GM19099 (cell line): ENCODE measurements around the gene HSBP1L1.
A peak's percentile ranks its signal among the peaks of the same experiment; 100 is the strongest.

Experiments
- POLR2A ChIP-seq: IDR thresholded peaks from 3 replicates; pipeline ENCODE4 v1.6.1; 2011; ENCODE audit warnings: low read depth; ENCODE audit not compliant: insufficient read length; ENCODE audit errors: extremely low read depth

HSBP1L1 gene

GRCh38 chr18:79980585-79980984, 16.1 kb downstream of the HSBP1L1 start:
- no peak for TF ChIP-seq POLR2A

- TF ChIP-seq POLR2A = no peak
Observed at GRCh38 chr18:79982736-79983135, 18.3 kb downstream of the HSBP1L1 start.

- no peak for TF ChIP-seq POLR2A
Observed at GRCh38 chr18:79983253-79983652, 18.8 kb downstream of the HSBP1L1 start.

GRCh38 chr18:79983793-79984192, 19.4 kb downstream of the HSBP1L1 start:
- TF ChIP-seq POLR2A = no peak

GRCh38 chr18:79985172-79985571, 20.7 kb downstream of the HSBP1L1 start:
- no peak for TF ChIP-seq POLR2A

- TF ChIP-seq POLR2A = no peak
Observed at GRCh38 chr18:79986726-79987125, 22.3 kb downstream of the HSBP1L1 start.

- TF ChIP-seq POLR2A = no peak
Observed at GRCh38 chr18:79987566-79987965, 23.1 kb downstream of the HSBP1L1 start.

GRCh38 chr18:79988071-79988450, 23.6 kb downstream of the HSBP1L1 start:
- no peak for TF ChIP-seq POLR2A

- TF ChIP-seq POLR2A = peak; percentile 95
Observed at GRCh38 chr18:79988451-79989194, 24.2 kb downstream of the HSBP1L1 start, which contains the start of gene TXNL4A. Gene TXNL4A, minus strand, starts transcription at chr18:79988563. Its CDS starts 171 bp downstream, at chr18:79988392.

- no peak for TF ChIP-seq POLR2A
Observed at GRCh38 chr18:79989195-79989497, 24.7 kb downstream of the HSBP1L1 start.

- TF ChIP-seq POLR2A = no peak
Observed at GRCh38 chr18:79991494-79991893, 27.1 kb downstream of the HSBP1L1 start.

- TF ChIP-seq POLR2A = no peak
Observed at GRCh38 chr18:80000877-80001276, 36.4 kb downstream of the HSBP1L1 start.

- no peak for TF ChIP-seq POLR2A
Observed at GRCh38 chr18:80002468-80002867, 38.0 kb downstream of the HSBP1L1 start.

GRCh38 chr18:80004600-80005342, 40.3 kb downstream of the HSBP1L1 start:
- TF ChIP-seq POLR2A = no peak

GRCh38 chr18:80006724-80007123, 42.3 kb downstream of the HSBP1L1 start:
- no peak for TF ChIP-seq POLR2A

- no peak for TF ChIP-seq POLR2A
Observed at GRCh38 chr18:80009661-80010550, 45.5 kb downstream of the HSBP1L1 start.

- TF ChIP-seq POLR2A = no peak
Observed at GRCh38 chr18:80010551-80010906, 46.1 kb downstream of the HSBP1L1 start.
